ENCODE results near the gene CDHR1. TPM values are rescaled to one million over a fixed set of nuclear protein-coding genes. Genes with fewer than 3 reads are reported as not detected.
"Not testable (repeated sequence)": the region's sequence is repeated elsewhere in the genome, so short reads cannot be mapped to it uniquely, and the experiment has no call there.

Gene CDHR1
- total RNA-seq (under 1 TPM in 5 of 6 donors, not detected in 1; 0.03 to 0.50 (median 0.32) TPM), polyA plus RNA-seq (under 1 TPM; 0.72 to 0.77 TPM)

GRCh38 chr10:84194424-84195043 lies at the start of gene CDHR1:
Gene CDHR1, plus strand, starts transcription at chr10:84194537. Its CDS starts 224 bp downstream, at chr10:84194761.
- H3K27me3 ChIP-seq: peaks cover 0 to 10% (median 0%) of the 10 kb centered on the region in 4 donors
- FAIRE-seq (no peak), ATAC-seq (peak; percentile 38 to 69 (median 47)), DNase-seq (peak in 1 of 6 donors; percentile 70)
- TF ChIP-seq CTCF (IDR thresholded peaks at IDR 0.05): no peak
- intact Hi-C loops (cut with DNase I): no loop called here
- H3K27ac ChIP-seq: no peak within 1 kb of the TSS
- H3K36me3 ChIP-seq: no peaks in the 10 kb centered on the region
- peak within 1 kb of the TSS in 3 of 4 donors; percentile 8 to 46 (median 29) for H3K4me3 ChIP-seq
- H3K4me1 ChIP-seq: peaks cover 0 to 6% (median 5%) of the 10 kb centered on the region in 3 donors
- WGBS, 2 donors: 1 to 2% methylated on average over 55 to 61 of the region's 61 CpGs
- no peaks in the 10 kb centered on the region for H3K9me3 ChIP-seq

GRCh38 chr10:84147347-84147746 lies 47.0 kb upstream of the CDHR1 start:
- H3K27me3 ChIP-seq: no peaks in the 10 kb centered on the region
- no peak for DNase-seq
- H3K4me3 ChIP-seq: no peak overlapping the region
- H3K9me3 ChIP-seq: no peaks in the 10 kb centered on the region
- H3K27ac ChIP-seq: no peak overlapping the region
- no peak for TF ChIP-seq CTCF (IDR thresholded peaks at IDR 0.05)
- FAIRE-seq: no peak
- no peak for ATAC-seq
- intact Hi-C loops (cut with DNase I): no loop called here
- peaks cover 5 to 78% (median 27%) of the 10 kb centered on the region in 3 donors for H3K36me3 ChIP-seq
- H3K4me1 ChIP-seq: peaks cover 0 to 3% (median 0%) of the 10 kb centered on the region in 3 donors

GRCh38 chr10:84148006-84148597 lies 46.2 kb upstream of the CDHR1 start:
- H3K4me1 ChIP-seq; H3K27me3 ChIP-seq; H3K9me3 ChIP-seq; intact Hi-C loops (cut with DNase I); H3K27ac ChIP-seq; DNase-seq; H3K4me3 ChIP-seq: not testable (repeated sequence)
- 86 to 89% methylated on average over 9 of the region's 9 CpGs for WGBS, 2 donors
- ATAC-seq (peak in 3 of 4 donors; percentile 67 to 77 (median 74)), FAIRE-seq (peak; percentile 80)
- peaks cover 5 to 78% (median 31%) of the 10 kb centered on the region in 3 donors for H3K36me3 ChIP-seq
- peak in 3 of 4 donors; percentile 54 to 58 (median 57) for TF ChIP-seq CTCF (IDR thresholded peaks at IDR 0.05)

- no peaks in the 10 kb centered on the region for H3K27me3 ChIP-seq
- peaks cover 0 to 3% (median 0%) of the 10 kb centered on the region in 3 donors for H3K4me1 ChIP-seq
- 95 to 97% methylated on average over 2 of the region's 2 CpGs for WGBS, 2 donors
- intact Hi-C loops (cut with DNase I): no loop called here
- no peaks in the 10 kb centered on the region for H3K9me3 ChIP-seq
- ATAC-seq (no peak), FAIRE-seq (no peak), DNase-seq (no peak)
- H3K4me3 ChIP-seq: no peak overlapping the region
- H3K27ac ChIP-seq: no peak overlapping the region
- H3K36me3 ChIP-seq: peaks cover 0 to 65% (median 17%) of the 10 kb centered on the region in 3 donors
- TF ChIP-seq CTCF (IDR thresholded peaks at IDR 0.05): no peak
Measured at GRCh38 chr10:84149854-84150253, 44.5 kb upstream of the CDHR1 start.

GRCh38 chr10:84152769-84153168 lies 41.6 kb upstream of the CDHR1 start:
- no peaks in the 10 kb centered on the region for H3K27me3 ChIP-seq
- H3K4me1 ChIP-seq: peaks cover 0 to 3% (median 0%) of the 10 kb centered on the region in 3 donors
- intact Hi-C loops (cut with DNase I): no loop called here
- TF ChIP-seq CTCF (IDR thresholded peaks at IDR 0.05): no peak
- H3K27ac ChIP-seq: no peak overlapping the region
- ATAC-seq (no peak), DNase-seq (no peak), FAIRE-seq (no peak)
- H3K9me3 ChIP-seq: no peaks in the 10 kb centered on the region
- H3K4me3 ChIP-seq: no peak overlapping the region
- peaks cover 0 to 47% (median 17%) of the 10 kb centered on the region in 3 donors for H3K36me3 ChIP-seq

Measured in pancreas (tissue), 10 donors.